Mesenchymal stem cell (in vitro differentiated cells and primary cell): ENCODE measurements around the gene OR8D4.

ENCODE experiments used
- DNase-seq: peaks from one replicate; pipeline ENCODE4 v3.0.0-alpha.2; 2013
- H2AFZ ChIP-seq: one replicate; pipeline ENCODE4 v1.6.1; 2013; ENCODE audit warnings: low read depth, mild to moderate bottlenecking, control low read depth, inconsistent platforms, low read length, moderate library complexity
- H2AK5ac ChIP-seq: 2 replicates; pipeline ENCODE4 v1.6.1; 2013; ENCODE audit warnings: low read length, moderate library complexity, mild to moderate bottlenecking, inconsistent platforms; ENCODE audit not compliant: severe bottlenecking
- H2BK120ac ChIP-seq: one replicate; pipeline ENCODE4 v1.6.1; 2013; ENCODE audit warnings: low read depth, mild to moderate bottlenecking, inconsistent platforms, low read length, moderate library complexity
- H2BK12ac ChIP-seq, 2 experiments: one replicate each; pipeline ENCODE4 v1.6.1; 2013; ENCODE audit warnings: inconsistent platforms in 2 of 2, low read length in 2 of 2, mild to moderate bottlenecking in 2 of 2, moderate library complexity in 2 of 2, control low read depth in 1 of 2
- H2BK15ac ChIP-seq: one replicate; pipeline ENCODE4 v1.6.1; 2013; ENCODE audit warnings: mild to moderate bottlenecking, low read depth, inconsistent platforms; ENCODE audit not compliant: poor library complexity, severe bottlenecking
- H2BK5ac ChIP-seq: 2 replicates; pipeline ENCODE4 v1.6.1; 2013; ENCODE audit warnings: low read depth, mild to moderate bottlenecking, low read length, control low read depth, inconsistent platforms; ENCODE audit not compliant: poor library complexity, severe bottlenecking
- H3K14ac ChIP-seq, 2 experiments: one replicate each; pipeline ENCODE4 v1.6.1; 2013; ENCODE audit warnings: inconsistent platforms in 2 of 2, low read length in 2 of 2, control low read depth in 1 of 2, mild to moderate bottlenecking in 1 of 2, moderate library complexity in 1 of 2
- H3K18ac ChIP-seq, 2 experiments: one replicate each; pipeline ENCODE4 v1.6.1; 2013; ENCODE audit warnings: inconsistent platforms in 2 of 2, low read length in 2 of 2, control low read depth in 1 of 2, low read depth in 1 of 2, mild to moderate bottlenecking in 1 of 2
- H3K23ac ChIP-seq, 2 experiments: one replicate each; pipeline ENCODE4 v1.6.1; 2013; ENCODE audit warnings: inconsistent platforms in 2 of 2, low read length in 2 of 2, mild to moderate bottlenecking in 2 of 2, moderate library complexity in 2 of 2, control low read depth in 1 of 2
- H3K27ac ChIP-seq: 2 replicates; pipeline ENCODE4 v1.5.1; 2013; ENCODE audit warnings: mild to moderate bottlenecking, moderate library complexity, low read length, control low read depth, inconsistent platforms; ENCODE audit not compliant: poor library complexity, severe bottlenecking
- H3K27me3 ChIP-seq, 2 experiments: 2 replicates each; pipeline versions ENCODE4 v1.6.1 to v1.7.0; 2013; ENCODE audit warnings: low read length in 2 of 2, mild to moderate bottlenecking in 2 of 2, moderate library complexity in 2 of 2, control low read depth in 1 of 2, inconsistent platforms in 1 of 2; ENCODE audit not compliant: control insufficient read depth in 1 of 2, insufficient read depth in 1 of 2
- H3K36me3 ChIP-seq, 2 experiments: 2 replicates each; pipeline versions ENCODE4 v1.6.1 to v1.7.0; 2013; ENCODE audit warnings: low read length in 2 of 2, control low read depth in 1 of 2, inconsistent platforms in 1 of 2, low read depth in 1 of 2, mild to moderate bottlenecking in 1 of 2; ENCODE audit not compliant: insufficient read depth in 2 of 2, control insufficient read depth in 1 of 2
- H3K4ac ChIP-seq, 2 experiments: one replicate each; pipeline ENCODE4 v1.6.1; 2013; ENCODE audit warnings: inconsistent platforms in 2 of 2, low read length in 2 of 2, mild to moderate bottlenecking in 2 of 2, moderate library complexity in 2 of 2, control low read depth in 1 of 2, low read depth in 1 of 2
- H3K4me1 ChIP-seq: 2 replicates; pipeline ENCODE4 v1.6.1; 2013; ENCODE audit warnings: low read depth, low read length, control low read depth; ENCODE audit not compliant: control insufficient read depth, insufficient read depth
- H3K4me2 ChIP-seq: 2 replicates; pipeline ENCODE4 v1.6.1; 2013; ENCODE audit warnings: low read length, mild to moderate bottlenecking, inconsistent platforms; ENCODE audit not compliant: poor library complexity, severe bottlenecking
- H3K4me3 ChIP-seq, 2 experiments: 2 replicates each; pipeline versions ENCODE4 v1.5.1 to v1.7.0; 2013; ENCODE audit warnings: low read length in 2 of 2, mild to moderate bottlenecking in 2 of 2, control low read depth in 1 of 2, low read depth in 1 of 2; ENCODE audit not compliant: insufficient read depth in 1 of 2
- H3K79me1 ChIP-seq: replicated peaks from 2 replicates; pipeline ENCODE4 v1.6.1; 2013; ENCODE audit warnings: mild to moderate bottlenecking, control low read depth, low read length, inconsistent platforms; ENCODE audit not compliant: poor library complexity, severe bottlenecking
- H3K9ac ChIP-seq: 2 replicates; pipeline ENCODE4 v1.7.0; 2013; ENCODE audit warnings: mild to moderate bottlenecking, low read length, moderate library complexity
- H3K9me3 ChIP-seq: 2 replicates; pipeline ENCODE4 v1.7.0; 2013; ENCODE audit warnings: mild to moderate bottlenecking, low read length; ENCODE audit not compliant: control insufficient read depth
- H4K8ac ChIP-seq: one replicate; pipeline ENCODE4 v1.6.1; 2013; ENCODE audit warnings: inconsistent platforms, mild to moderate bottlenecking, low read length, moderate library complexity
- H4K91ac ChIP-seq: one replicate; pipeline ENCODE4 v1.6.1; 2013; ENCODE audit warnings: mild to moderate bottlenecking, low read length, inconsistent platforms

OR8D4 gene

DNA sequence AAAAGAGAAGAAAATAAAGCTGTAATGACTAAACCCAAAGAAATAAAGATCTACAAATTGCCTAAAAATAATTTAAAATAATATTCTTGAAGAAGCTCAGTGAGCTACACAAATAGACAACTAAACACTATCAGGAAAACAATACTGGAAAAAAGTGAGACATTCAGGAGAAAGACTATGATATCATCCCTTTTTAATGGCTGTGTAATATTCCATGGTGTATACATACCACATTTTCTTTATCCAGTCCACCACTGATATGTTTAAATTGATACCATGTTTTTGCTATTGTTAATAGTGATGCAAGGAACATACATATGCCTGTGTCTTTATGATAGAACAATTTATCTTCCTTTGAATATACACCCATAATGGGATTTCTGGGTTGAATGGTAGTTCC lies 54.8 kb downstream of the OR8D4 start:
- Histone ChIP-seq H3K36me3 (no peaks in the 10 kb centered on the region), H3K9me3 (peaks cover 6% of the 10 kb centered on the region), H3K27me3 (no peaks in the 10 kb centered on the region), H4K8ac (no peak overlapping the region), H3K27ac (no peak overlapping the region), H4K91ac (no peak overlapping the region), H3K4me3 (no peak overlapping the region), H2AK5ac (no peak overlapping the region), H3K23ac (no peak overlapping the region), H2BK5ac (no peak overlapping the region), H3K9ac (no peak overlapping the region), H3K14ac (no peak overlapping the region), H2BK12ac (no peak overlapping the region), H2BK15ac (no peak overlapping the region), H3K79me1 (no peaks in the 10 kb centered on the region), H2BK120ac (no peak overlapping the region), H2AFZ (no peak overlapping the region), H3K4me2 (no peak overlapping the region), H3K4me1 (no peaks in the 10 kb centered on the region), H3K18ac (no peak overlapping the region), H3K4ac (no peak overlapping the region)
- DNase-seq, result no peak
